ENCODE data around the gene VPS9D1. TPM values are rescaled to one million over a fixed set of nuclear protein-coding genes. Genes with fewer than 3 reads are reported as not detected.

Gene VPS9D1
- total RNA-seq, 1 experiment from 2014 or later = 4.2 TPM

GRCh38 chr16:89710709-89711564 lies 9.8 kb downstream of the VPS9D1 start:
- peaks cover 12% of the 10 kb centered on the region for H3K36me3 Mint-ChIP-seq
- POLR2A ChIA-PET = interaction anchor here (1.1 to 3.5 kb wide), 2 partner anchors 10 to 162 kb away, joined by 4 to 18 read pairs; partner anchors contain the start of genes SPATA2L and TCF25

DNA sequence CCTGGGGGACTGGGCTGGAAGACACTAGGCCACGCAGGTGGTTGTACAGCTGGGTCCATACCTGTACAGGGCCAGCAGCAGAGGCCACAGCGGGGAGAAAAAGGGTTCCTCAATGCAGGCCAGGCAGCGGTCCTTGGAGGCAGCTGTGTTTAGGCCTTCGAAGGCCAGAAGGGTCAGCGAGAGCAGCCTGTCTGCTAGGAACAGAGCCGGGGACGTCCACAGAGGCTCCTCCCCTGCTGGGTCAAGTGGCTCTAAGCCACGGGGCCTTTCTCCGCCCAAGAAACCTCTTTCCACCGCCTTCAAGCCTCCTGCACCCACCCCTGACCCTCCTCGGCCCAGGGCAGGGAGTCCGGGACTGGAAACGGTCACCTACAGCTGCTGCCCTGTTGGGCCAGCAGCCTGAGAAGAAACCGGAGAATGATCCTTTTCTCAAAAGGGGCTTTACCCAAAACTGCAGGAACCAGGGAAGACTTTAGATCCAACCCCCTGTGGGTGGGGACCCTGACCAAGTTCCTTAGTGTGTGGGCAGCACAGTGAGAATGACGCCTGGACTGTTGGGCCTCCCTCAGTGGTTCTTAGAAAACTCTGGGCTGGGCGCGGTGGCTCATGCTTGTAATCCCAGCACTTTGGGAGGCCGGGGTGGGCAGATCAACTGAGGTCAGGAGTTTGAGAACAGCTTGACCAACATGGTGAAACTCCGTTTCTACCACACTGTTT lies 10.8 kb downstream of the VPS9D1 start:
- H3K27ac Mint-ChIP-seq = no peak overlapping the region; the same call in 1 of the 2 replicates
- peaks cover 11% of the 10 kb centered on the region for H3K4me1 Mint-ChIP-seq
- peaks cover 10% of the 10 kb centered on the region for H3K36me3 Mint-ChIP-seq
- peak overlapping the region; percentile 16; the same call in 1 of the 2 replicates for H3K4me3 Mint-ChIP-seq
- DNase-seq (ENCODE audit: low spot score) (no peak), ATAC-seq (no peak)
- peaks cover 28% of the 10 kb centered on the region for H3K27me3 Mint-ChIP-seq (ENCODE audit: low read depth)
- TF ChIP-seq GRHL2 (CRISPR knock-in tag; IDR thresholded peaks at IDR 0.05; ENCODE audit: insufficient replicate concordance, severe bottlenecking) (no peak), NFE2L1 (CRISPR knock-in tag; IDR thresholded peaks at IDR 0.05) (no peak), CREM (CRISPR knock-in tag; IDR thresholded peaks at IDR 0.05) (no peak), TEAD1 (CRISPR knock-in tag; IDR thresholded peaks at IDR 0.05) (no peak), EMX1 (CRISPR knock-in tag; IDR thresholded peaks at IDR 0.05) (no peak), CBFB (CRISPR knock-in tag; IDR thresholded peaks at IDR 0.05; ENCODE audit: low read depth) (no peak)
- TF ChIP-seq, protein P1, sequence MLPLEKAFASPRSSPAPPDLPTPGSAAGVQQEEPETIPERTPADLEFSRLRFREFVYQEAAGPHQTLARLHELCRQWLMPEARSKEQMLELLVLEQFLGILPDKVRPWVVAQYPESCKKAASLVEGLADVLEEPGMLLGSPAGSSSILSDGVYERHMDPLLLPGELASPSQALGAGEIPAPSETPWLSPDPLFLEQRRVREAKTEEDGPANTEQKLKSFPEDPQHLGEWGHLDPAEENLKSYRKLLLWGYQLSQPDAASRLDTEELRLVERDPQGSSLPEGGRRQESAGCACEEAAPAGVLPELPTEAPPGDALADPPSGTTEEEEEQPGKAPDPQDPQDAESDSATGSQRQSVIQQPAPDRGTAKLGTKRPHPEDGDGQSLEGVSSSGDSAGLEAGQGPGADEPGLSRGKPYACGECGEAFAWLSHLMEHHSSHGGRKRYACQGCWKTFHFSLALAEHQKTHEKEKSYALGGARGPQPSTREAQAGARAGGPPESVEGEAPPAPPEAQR (CRISPR knock-in tag; IDR thresholded peaks at IDR 0.05) = no peak
- TF ChIP-seq, protein P2, sequence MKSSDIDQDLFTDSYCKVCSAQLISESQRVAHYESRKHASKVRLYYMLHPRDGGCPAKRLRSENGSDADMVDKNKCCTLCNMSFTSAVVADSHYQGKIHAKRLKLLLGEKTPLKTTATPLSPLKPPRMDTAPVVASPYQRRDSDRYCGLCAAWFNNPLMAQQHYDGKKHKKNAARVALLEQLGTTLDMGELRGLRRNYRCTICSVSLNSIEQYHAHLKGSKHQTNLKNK (CRISPR knock-in tag; IDR thresholded peaks at IDR 0.05) = no peak
- ChIA-PET CTCF (interaction anchor here (0.6 to 6.2 kb wide), 8 partner anchors 9 to 215 kb away, joined by 3 to 36 read pairs (median 4); partner anchors contain the start of genes SPATA2L and VPS9D1), POLR2A (interaction anchor here (0.6 to 3.5 kb wide), 4 partner anchors 9 to 163 kb away, joined by 3 to 18 read pairs (median 4); partner anchors contain the start of genes SPATA2L and TCF25)
- H3K9me3 Mint-ChIP-seq = no peaks in the 10 kb centered on the region

More at GRCh38 chr16:89710709-89711564, 9.8 kb downstream of the VPS9D1 start:
- ATAC-seq (peak; percentile 11), DNase-seq (ENCODE audit: low spot score) (peak; percentile 47)
- CTCF ChIA-PET = interaction anchor here (1.1 to 6.2 kb wide), 3 partner anchors 9 to 21 kb away, joined by 3 to 36 read pairs (median 3); partner anchors contain the start of genes SPATA2L and VPS9D1
- no peaks in the 10 kb centered on the region for H3K9me3 Mint-ChIP-seq
- H3K4me3 Mint-ChIP-seq = no peak overlapping the region
- H3K27ac Mint-ChIP-seq = no peak overlapping the region
- peaks cover 11% of the 10 kb centered on the region for H3K4me1 Mint-ChIP-seq
- peaks cover 24% of the 10 kb centered on the region for H3K27me3 Mint-ChIP-seq (ENCODE audit: low read depth)
- TF ChIP-seq, protein P3, sequence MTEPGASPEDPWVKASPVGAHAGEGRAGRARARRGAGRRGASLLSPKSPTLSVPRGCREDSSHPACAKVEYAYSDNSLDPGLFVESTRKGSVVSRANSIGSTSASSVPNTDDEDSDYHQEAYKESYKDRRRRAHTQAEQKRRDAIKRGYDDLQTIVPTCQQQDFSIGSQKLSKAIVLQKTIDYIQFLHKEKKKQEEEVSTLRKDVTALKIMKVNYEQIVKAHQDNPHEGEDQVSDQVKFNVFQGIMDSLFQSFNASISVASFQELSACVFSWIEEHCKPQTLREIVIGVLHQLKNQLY (CRISPR knock-in tag; IDR thresholded peaks at IDR 0.05) = no peak
- peak; percentile 37; the same call in 1 of the 2 replicates for TF ChIP-seq FOXP1 (CRISPR knock-in tag; IDR thresholded peaks at IDR 0.05; ENCODE audit: borderline replicate concordance)

DNA sequence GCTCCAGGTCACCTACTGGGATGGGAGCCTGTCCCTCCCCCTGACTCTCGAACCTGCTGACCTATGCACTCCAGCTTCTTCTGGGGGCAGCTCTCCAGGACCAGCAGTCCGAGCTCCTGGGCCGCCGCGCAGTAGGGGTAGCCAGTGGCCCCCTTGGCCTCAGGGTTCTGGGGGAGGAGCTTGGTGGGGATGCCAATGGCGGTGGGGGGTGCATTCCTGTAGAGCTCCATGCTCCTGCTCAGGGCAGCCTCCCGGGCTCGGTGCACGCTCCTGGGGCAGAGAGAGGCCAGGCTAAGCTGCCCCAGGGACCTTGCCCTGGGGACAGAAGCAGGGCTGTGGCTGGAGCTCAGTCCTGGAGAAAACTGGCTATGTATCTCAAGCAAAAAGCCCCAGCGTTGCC lies 11.5 kb downstream of the VPS9D1 start:
- TF ChIP-seq, protein P3 (CRISPR knock-in tag; IDR thresholded peaks at IDR 0.05) = no peak
- TF ChIP-seq CREM (CRISPR knock-in tag; IDR thresholded peaks at IDR 0.05) (no peak), ESRRA (CRISPR knock-in tag; IDR thresholded peaks at IDR 0.05; ENCODE audit: borderline replicate concordance) (no peak), NFE2L1 (CRISPR knock-in tag; IDR thresholded peaks at IDR 0.05) (no peak), PRDM15 (CRISPR knock-in tag; IDR thresholded peaks at IDR 0.05) (no peak), ZNF219 (CRISPR knock-in tag; IDR thresholded peaks at IDR 0.05; ENCODE audit: borderline replicate concordance) (no peak), FOXJ3 (CRISPR knock-in tag; IDR thresholded peaks at IDR 0.05; ENCODE audit: borderline replicate concordance) (no peak)
- TF ChIP-seq, protein P4, sequence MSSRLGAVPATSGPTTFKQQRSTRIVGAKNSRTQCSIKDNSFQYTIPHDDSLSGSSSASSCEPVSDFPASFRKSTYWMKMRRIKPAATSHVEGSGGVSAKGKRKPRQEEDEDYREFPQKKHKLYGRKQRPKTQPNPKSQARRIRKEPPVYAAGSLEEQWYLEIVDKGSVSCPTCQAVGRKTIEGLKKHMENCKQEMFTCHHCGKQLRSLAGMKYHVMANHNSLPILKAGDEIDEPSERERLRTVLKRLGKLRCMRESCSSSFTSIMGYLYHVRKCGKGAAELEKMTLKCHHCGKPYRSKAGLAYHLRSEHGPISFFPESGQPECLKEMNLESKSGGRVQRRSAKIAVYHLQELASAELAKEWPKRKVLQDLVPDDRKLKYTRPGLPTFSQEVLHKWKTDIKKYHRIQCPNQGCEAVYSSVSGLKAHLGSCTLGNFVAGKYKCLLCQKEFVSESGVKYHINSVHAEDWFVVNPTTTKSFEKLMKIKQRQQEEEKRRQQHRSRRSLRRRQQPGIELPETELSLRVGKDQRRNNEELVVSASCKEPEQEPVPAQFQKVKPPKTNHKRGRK (CRISPR knock-in tag; IDR thresholded peaks at IDR 0.05; ENCODE audit: borderline replicate concordance) = no peak
- TF ChIP-seq, protein P5, sequence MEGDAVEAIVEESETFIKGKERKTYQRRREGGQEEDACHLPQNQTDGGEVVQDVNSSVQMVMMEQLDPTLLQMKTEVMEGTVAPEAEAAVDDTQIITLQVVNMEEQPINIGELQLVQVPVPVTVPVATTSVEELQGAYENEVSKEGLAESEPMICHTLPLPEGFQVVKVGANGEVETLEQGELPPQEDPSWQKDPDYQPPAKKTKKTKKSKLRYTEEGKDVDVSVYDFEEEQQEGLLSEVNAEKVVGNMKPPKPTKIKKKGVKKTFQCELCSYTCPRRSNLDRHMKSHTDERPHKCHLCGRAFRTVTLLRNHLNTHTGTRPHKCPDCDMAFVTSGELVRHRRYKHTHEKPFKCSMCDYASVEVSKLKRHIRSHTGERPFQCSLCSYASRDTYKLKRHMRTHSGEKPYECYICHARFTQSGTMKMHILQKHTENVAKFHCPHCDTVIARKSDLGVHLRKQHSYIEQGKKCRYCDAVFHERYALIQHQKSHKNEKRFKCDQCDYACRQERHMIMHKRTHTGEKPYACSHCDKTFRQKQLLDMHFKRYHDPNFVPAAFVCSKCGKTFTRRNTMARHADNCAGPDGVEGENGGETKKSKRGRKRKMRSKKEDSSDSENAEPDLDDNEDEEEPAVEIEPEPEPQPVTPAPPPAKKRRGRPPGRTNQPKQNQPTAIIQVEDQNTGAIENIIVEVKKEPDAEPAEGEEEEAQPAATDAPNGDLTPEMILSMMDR (IDR thresholded peaks at IDR 0.05) = no peak
- CTCF ChIA-PET = interaction anchor here (0.8 to 6.2 kb wide), 5 partner anchors 9 to 216 kb away, joined by 3 to 36 read pairs (median 3); partner anchors contain the start of genes SPATA2L and VPS9D1
- ATAC-seq (peak; percentile 25), DNase-seq (ENCODE audit: low spot score) (peak; percentile 62)
- H3K4me1 Mint-ChIP-seq = peaks cover 11% of the 10 kb centered on the region
- no peaks in the 10 kb centered on the region for H3K9me3 Mint-ChIP-seq
- peaks cover 3% of the 10 kb centered on the region for H3K36me3 Mint-ChIP-seq
- H3K27me3 Mint-ChIP-seq (ENCODE audit: low read depth) = peaks cover 27% of the 10 kb centered on the region
- POLR2A ChIA-PET = interaction anchor here (0.6 to 1.0 kb wide), 2 partner anchors 14 to 140 kb away, joined by 3 to 4 read pairs; no protein-coding TSS in a partner anchor
- no peak overlapping the region for H3K4me3 Mint-ChIP-seq
- no peak overlapping the region for H3K27ac Mint-ChIP-seq

Measured in WTC11 (cell line).